ENCODE measurements around the gene STAC. TPM values are rescaled to one million over a fixed set of nuclear protein-coding genes. Genes with fewer than 3 reads are reported as not detected.

The STAC gene
- total and polyA plus RNA-seq, 9 of the 15 experiments (the other 6 are each of a cell fraction or from before 2014, with no cell fraction given), result 0.11 TPM; not detected in 8

GRCh38 chr3:36444909-36445308 lies 64.6 kb downstream of the STAC start:
- Histone ChIP-seq H3K4me3 (no peak overlapping the region), H3K9me1 (ENCODE audit: control insufficient read depth, insufficient read depth, low read length) (no peaks in the 10 kb centered on the region), H3K79me2 (ENCODE audit: control insufficient read depth, insufficient read depth, low read length) (no peaks in the 10 kb centered on the region), H2AFZ (ENCODE audit: low read depth, low read length) (no peak overlapping the region), H3K9me3 (replicated peaks; ENCODE audit: control insufficient read depth, insufficient read depth, low read depth, low read length) (no peaks in the 10 kb centered on the region), H3K4me2 (ENCODE audit: insufficient read depth, low read length) (no peak overlapping the region), H3K36me3 (ENCODE audit: control insufficient read depth, insufficient read depth, low read length) (no peaks in the 10 kb centered on the region), H3K4me1 (replicated peaks in 1 of 2; ENCODE audit: control insufficient read depth in 2 of 2, insufficient read depth in 2 of 2, low read length in 2 of 2) (no peaks in the 10 kb centered on the region), H4K20me1 (replicated peaks; ENCODE audit: control insufficient read depth, insufficient read depth, low read length) (no peaks in the 10 kb centered on the region), H3K27ac (ENCODE audit: extremely low read depth, low read depth, low read length) (no peak overlapping the region), H3K27me3 (ENCODE audit: control insufficient read depth in 2 of 2, insufficient read depth in 2 of 2, low read length in 2 of 2) (no peaks in the 10 kb centered on the region), H3K9ac (ENCODE audit: insufficient read depth in 1 of 2, low read depth in 2 of 2, low read length in 2 of 2) (no peak overlapping the region)
- BruUV-seq (replicated peaks), result no TSS peak
- intact Hi-C loops (cut with micrococcal nuclease) (no loop called here), in situ Hi-C loops (cut with MboI) (no loop called here)
- WGBS (ENCODE audit: insufficient coverage, low coverage, missing lambda C conversion rate), result 0% methylated on average over 1 of the region's 1 CpG
- ChIA-PET POLR2A (no interaction called here), CTCF (ENCODE audit: low intra/inter-chr PET ratio) (no interaction called here)
- ATAC-seq (no peak), DNase-seq (ENCODE audit: extremely low read depth in 1 of 4, low spot score in 3 of 4) (no peak), FAIRE-seq (no peak)
- TF ChIP-seq MEF2D (tag; conservative IDR thresholded peaks at IDR 0.05; ENCODE audit: low read depth) (no peak), ARHGAP35 (IDR thresholded peaks at IDR 0.05; ENCODE audit: partially characterized antibody) (no peak), ZNF76 (CRISPR knock-in tag; IDR thresholded peaks at IDR 0.05; ENCODE audit: borderline replicate concordance) (no peak), IRF1 (CRISPR knock-in tag; IDR thresholded peaks at IDR 0.05; ENCODE audit: borderline replicate concordance) (no peak), ZHX1 (conservative IDR thresholded peaks at IDR 0.05; ENCODE audit: low read length) (no peak), GABPB1 (CRISPR knock-in tag; IDR thresholded peaks at IDR 0.05) (no peak), LARP7 (IDR thresholded peaks at IDR 0.05) (no peak), PPARD (CRISPR knock-in tag; IDR thresholded peaks at IDR 0.05) (no peak), ZNF24 (IDR thresholded peaks at IDR 0.05) (no peak), ZNF12 (CRISPR knock-in tag; IDR thresholded peaks at IDR 0.05) (no peak), HSF4 (CRISPR knock-in tag; IDR thresholded peaks at IDR 0.05; ENCODE audit: borderline replicate concordance) (no peak), ZNF780A (CRISPR knock-in tag; IDR thresholded peaks at IDR 0.05) (no peak), CLOCK (CRISPR knock-in tag; IDR thresholded peaks at IDR 0.05; ENCODE audit: borderline replicate concordance) (no peak), SNRNP70 (optimal IDR thresholded peaks at IDR 0.05; ENCODE audit: low read depth, low read length) (no peak)
- TF ChIP-seq, protein P1, sequence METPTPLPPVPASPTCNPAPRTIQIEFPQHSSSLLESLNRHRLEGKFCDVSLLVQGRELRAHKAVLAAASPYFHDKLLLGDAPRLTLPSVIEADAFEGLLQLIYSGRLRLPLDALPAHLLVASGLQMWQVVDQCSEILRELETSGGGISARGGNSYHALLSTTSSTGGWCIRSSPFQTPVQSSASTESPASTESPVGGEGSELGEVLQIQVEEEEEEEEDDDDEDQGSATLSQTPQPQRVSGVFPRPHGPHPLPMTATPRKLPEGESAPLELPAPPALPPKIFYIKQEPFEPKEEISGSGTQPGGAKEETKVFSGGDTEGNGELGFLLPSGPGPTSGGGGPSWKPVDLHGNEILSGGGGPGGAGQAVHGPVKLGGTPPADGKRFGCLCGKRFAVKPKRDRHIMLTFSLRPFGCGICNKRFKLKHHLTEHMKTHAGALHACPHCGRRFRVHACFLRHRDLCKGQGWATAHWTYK (CRISPR knock-in tag; IDR thresholded peaks at IDR 0.05), result no peak

All from K562 (cell line).